ENCODE data around the gene MDM2.

GRCh38 chr12:68839183-68840147 is 31.5 kb downstream of the MDM2 start:
- TF ChIP-seq CTCF (IDR thresholded peaks at IDR 0.05) (no peak), EP300 (IDR thresholded peaks at IDR 0.05) (no peak), POLR2A (IDR thresholded peaks at IDR 0.05) (no peak)

Data from tibial nerve (tissue), 4 donors.